SW480 (cell line): ENCODE data around the gene DKC1.
"Not testable (repeated sequence)": the region's sequence is repeated elsewhere in the genome, so short reads cannot be mapped to it uniquely, and the experiment has no call there.

Source experiments
- DNase-seq: peaks from one replicate; pipeline ENCODE4 v3.0.0-alpha.2; 2016; ENCODE audit warnings: low spot score

DKC1 gene

GRCh38 chrX:154793084-154793795 lies 30.6 kb downstream of the DKC1 start:
- DNase-seq: no peak

GRCh38 chrX:154795016-154795415 lies 32.4 kb downstream of the DKC1 start:
- DNase-seq: no peak

- DNase-seq: no peak
Measured at GRCh38 chrX:154797006-154797405, 34.3 kb downstream of the DKC1 start.

- DNase-seq: no peak
Measured at GRCh38 chrX:154799556-154800348, 37.1 kb downstream of the DKC1 start.

GRCh38 chrX:154800478-154801210 lies 38.0 kb downstream of the DKC1 start:
- DNase-seq: no peak

GRCh38 chrX:154802947-154803346 lies 40.3 kb downstream of the DKC1 start:
- no peak for DNase-seq

GRCh38 chrX:154804261-154804956 lies 41.7 kb downstream of the DKC1 start:
- DNase-seq: no peak

GRCh38 chrX:154804957-154805695 lies 42.5 kb downstream of the DKC1 start, which contains the start of gene MPP1:
MPP1 (minus strand) TSS chrX:154805485; CDS start chrX:154805373, 112 bp downstream.
- DNase-seq: peak; percentile 60

GRCh38 chrX:154805696-154806091 lies 43.0 kb downstream of the DKC1 start:
- peak; percentile 44 for DNase-seq

GRCh38 chrX:154806837-154807501 lies 44.3 kb downstream of the DKC1 start:
- no peak for DNase-seq

GRCh38 chrX:154809939-154810665 lies 47.4 kb downstream of the DKC1 start:
- no peak for DNase-seq

GRCh38 chrX:154812341-154813101 lies 49.9 kb downstream of the DKC1 start:
- DNase-seq: no peak

- no peak for DNase-seq
Measured at GRCh38 chrX:154813801-154814200, 51.1 kb downstream of the DKC1 start.

GRCh38 chrX:154815274-154815818 lies 52.7 kb downstream of the DKC1 start:
- no peak for DNase-seq

GRCh38 chrX:154816326-154816898 lies 53.7 kb downstream of the DKC1 start:
- DNase-seq: not testable (repeated sequence)

GRCh38 chrX:154817048-154817618 lies 54.5 kb downstream of the DKC1 start:
- not testable (repeated sequence) for DNase-seq

GRCh38 chrX:154818916-154819770 lies 56.5 kb downstream of the DKC1 start:
- no peak for DNase-seq
